HG03442 (cell line): ENCODE results near the gene CACNA2D3.

Experiments used
- ATAC-seq: cut with Tn5 transposase; IDR thresholded peaks from one replicate; pipeline ENCODE4 v1.9.1; 2021; ENCODE audit warnings: mild to moderate bottlenecking, moderate library complexity; ENCODE audit not compliant: unreplicated experiment

Gene CACNA2D3

DNA sequence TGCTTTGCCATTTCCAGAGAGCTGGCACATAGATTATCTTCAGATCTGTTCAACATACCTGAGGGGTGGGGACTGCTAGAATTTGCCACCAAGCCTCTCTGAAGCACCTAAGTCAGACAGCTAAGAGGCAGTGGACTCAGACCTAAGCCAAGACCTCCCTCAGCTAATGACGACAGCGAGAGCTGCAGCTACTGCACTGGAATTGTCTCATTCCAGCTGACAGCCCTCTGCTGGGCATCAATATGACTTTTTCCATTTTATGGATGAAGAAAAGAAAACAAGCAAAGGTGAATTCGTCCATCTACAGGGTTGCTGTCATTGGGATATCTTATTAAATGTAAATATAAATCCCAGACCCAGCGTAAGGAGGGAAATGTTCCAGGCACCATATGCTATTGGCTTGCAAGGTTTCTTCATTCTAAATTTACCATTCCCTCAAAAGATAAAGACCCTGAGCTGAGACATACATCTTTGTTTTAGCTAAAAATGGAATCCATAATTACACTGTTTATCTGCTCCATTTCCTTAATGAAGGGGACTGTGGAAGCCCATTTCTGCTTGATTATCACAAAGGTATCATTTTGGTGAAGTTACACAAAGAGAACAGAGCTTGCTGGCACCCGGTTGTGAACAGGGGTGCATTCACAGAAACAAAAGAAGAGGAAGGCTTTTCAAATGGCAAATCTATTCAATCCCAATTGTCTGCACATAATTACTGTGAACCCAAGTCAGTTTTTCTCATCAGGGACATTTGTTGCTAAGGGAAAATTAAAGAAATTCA, 891.0 kb downstream of the CACNA2D3 start:
- no peak for ATAC-seq

DNA sequence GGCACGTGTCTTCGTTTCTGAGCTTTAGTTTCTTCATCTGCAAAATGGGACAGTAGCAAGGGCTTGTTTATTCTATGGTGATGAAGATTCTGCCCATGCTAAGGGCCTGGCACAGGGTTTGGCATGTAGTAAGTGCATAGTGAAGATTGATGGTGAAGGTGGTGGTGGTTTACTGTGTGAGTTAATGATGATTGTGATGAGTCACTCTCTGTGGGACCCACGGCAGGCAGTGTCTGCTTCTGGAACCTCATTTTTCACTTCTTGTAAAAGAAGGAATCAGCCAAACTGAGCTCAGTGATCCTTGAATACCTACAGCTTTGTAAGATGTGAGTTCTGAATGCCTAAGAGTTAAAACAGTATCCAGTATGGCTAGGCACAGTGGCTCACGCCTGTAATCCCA, 891.7 kb downstream of the CACNA2D3 start:
- ATAC-seq, result no peak

- no peak for ATAC-seq
Measured at GRCh38 chr3:55014906-55015305, 892.6 kb downstream of the CACNA2D3 start.

GRCh38 chr3:55017876-55018275, 895.5 kb downstream of the CACNA2D3 start:
- ATAC-seq, result no peak

DNA sequence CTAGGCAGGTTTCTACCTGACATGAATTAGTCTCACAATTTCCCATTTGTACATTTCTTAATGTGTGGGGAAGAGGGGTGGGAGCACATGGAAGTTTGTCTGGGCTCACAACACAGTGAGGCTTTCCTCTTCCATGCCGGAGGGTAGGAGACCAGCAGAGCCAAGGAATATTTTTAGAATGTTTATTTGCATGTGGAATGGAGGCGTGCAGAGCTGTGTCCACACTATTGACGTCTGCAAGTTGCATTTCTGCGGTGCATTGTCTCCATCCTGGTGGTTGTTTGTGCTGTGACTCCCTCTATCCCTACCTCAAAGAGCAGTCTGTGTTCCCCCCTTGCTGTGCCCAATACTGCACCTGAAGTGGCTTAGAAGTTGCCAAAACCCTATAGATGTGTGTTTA, 908.6 kb downstream of the CACNA2D3 start:
- no peak for ATAC-seq

DNA sequence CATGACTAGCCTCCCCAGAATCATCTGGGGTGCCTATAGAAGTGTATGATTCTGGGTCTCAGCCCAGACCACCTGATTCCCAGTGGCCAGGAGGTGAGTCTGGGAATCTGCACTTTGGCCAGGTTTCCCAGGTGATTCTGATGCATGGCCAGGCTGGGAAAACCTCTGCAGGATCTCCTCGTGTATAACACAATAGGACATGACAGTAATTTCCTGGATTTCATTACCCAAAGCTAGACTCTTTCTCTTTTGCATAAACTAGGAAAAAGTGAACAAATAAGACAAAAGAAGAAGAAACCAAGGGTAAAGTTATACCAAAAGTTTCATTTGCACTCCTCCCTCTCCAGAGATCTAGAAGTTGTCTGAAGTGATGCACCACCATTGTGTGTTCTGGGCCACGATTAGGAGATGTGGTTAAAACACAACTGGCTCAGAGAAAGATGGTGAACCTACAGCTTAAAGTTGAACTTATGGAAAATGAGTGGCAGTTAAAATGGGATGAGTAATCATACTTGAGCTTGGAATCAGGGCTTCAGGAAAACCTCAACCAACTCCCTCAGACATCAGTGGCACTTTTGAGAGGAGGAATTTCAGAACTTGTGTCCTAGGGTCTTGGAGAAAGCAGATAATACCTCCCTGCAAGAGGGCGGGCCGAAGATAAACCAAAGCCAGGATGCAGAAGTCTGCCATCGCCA, 914.7 kb downstream of the CACNA2D3 start:
- ATAC-seq, result no peak

DNA sequence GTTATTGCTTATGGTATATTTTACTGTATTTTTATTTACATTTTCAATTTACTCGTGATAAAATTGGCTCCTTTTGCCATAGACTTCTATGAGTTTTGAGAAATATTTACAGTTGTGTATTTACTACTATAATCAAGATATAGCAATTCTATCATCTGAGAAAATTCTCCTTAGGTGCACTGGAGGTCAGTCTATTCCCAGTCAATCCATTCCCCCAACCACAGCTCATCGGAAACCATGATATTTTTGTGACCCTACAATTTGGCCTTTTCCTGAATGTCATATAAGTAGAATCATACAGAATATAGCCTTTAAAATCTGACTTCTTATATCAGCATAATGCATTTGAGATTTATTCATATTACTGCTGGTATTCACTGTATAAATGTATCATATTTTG, 920.2 kb downstream of the CACNA2D3 start:
- ATAC-seq, result no peak

- ATAC-seq, result no peak
Measured at GRCh38 chr3:55044486-55044885, 922.1 kb downstream of the CACNA2D3 start.

DNA sequence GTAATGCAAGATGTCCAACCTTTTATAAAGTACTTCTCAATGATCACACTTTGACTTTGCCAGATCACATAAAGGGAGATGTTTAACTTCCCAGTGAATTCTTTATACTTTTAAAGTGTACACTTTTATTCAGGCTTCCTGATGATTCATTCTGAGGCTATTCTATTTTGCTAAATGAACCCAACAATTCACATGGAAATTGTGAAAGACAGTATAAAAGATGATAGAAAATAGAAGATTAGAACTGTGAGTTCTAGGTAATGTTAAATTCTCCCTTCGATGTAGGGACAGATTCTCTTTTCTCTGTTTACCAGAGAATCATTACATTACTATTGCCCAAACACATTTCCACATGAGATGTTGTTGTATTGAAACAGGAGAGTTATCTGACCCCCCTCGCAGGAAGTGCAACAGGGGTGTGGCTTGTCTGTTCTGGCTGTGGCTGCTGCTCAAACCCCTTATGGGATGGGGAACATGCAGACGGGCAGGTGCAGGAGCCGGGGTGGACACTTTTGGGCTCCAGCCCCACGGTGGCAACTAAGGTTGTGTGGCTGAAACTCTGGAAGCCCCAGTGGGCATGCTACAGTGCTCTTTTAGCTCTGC, 936.8 kb downstream of the CACNA2D3 start:
- no peak for ATAC-seq

DNA sequence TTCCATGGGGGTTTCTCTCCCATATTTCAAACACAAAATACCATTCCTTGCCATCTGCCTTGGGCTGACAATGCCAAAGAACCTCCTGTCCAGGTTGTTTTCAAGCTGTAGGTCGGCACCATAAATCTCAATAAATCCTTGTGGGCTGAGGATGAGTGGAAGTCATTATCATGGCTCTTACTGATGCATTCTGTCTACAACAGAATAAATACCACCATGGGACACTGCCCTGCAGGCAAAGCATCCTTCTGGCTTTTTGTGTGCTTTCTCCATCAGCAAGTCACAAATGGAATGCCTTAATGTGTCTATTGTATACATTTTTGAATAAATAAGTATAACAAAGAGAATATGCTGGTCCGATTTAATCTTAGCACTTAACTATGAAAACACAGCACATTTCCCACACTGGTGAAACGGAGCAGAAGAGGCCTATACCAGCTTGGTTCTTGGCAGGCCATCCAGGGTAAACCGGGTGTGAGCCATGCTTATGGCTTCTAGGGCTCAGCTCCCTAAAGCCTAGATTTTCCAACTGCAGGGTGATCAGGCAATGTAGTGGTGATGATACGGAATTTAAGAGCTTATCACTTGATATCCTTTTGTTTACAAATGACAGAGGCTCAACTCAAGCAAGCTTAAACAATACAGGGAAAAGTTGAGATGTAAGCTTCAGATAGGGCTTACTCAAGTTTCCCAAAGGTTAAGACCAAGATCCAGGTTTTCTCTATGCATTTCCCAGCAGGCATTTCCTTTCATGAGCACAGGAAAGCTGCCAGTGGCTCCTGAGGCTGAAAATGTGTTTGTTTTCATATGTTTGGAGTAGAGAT, 938.8 kb downstream of the CACNA2D3 start:
- no peak for ATAC-seq

DNA sequence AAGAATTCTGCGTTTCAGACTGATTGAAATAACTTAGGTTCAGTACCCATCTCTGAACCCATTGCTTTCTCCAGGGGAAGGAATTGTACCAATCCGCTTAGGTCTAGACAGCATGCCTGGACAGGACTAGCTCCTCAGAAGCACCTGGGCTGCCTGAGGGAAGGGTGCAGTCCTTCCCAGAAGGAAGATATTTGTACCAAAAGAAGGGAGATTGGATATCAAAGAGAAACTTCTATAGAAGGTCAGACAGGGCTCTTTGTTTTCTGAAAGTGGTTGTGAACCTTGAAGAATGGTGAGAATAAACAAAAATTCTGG, 939.3 kb downstream of the CACNA2D3 start:
- ATAC-seq, result no peak

DNA sequence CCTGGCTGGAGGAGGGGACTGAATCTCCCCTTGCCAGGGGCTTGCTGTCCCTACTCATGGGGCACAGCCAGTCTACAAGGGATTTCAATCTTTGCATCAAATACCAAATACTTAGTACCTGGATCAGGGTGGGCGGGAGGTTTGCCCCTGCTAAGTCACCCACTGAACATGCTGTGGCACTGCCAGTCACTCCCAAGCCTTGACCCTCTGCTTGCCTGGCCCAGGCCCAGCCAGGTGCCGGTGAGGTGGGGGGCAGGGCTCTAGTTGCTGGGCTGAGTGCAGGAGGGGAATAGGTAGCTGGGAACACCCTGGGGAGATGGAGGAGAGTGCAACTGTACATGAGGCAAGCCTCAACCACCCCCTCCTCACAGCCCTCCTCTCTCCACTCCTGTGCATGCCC, 941.8 kb downstream of the CACNA2D3 start:
- no peak for ATAC-seq

GRCh38 chr3:55065331-55065730, 943.0 kb downstream of the CACNA2D3 start:
- no peak for ATAC-seq

DNA sequence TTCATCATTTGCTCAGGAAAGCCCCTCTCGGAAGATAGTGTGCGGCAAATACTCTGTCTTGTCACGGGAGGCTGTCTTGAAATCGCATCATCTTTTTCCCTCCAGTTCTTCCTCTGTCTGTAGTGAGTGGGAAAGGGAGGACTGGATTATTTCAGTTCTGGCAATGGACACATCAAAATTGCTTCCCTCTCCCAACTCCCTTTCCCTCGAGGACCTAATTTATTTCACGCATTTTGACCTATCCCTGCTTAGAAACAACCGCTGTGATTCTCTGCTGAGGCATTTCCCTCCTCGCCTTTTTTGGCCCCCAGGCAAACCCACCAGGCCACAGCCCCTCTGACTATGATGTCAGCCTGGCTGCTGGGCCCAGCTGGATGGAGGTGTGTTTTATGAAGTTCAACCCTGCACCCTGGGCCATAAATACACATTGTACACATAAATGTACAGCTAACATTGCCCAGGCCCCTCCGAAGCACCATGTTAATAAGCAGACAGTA, 944.2 kb downstream of the CACNA2D3 start:
- no peak for ATAC-seq

GRCh38 chr3:55069950-55070349, 947.6 kb downstream of the CACNA2D3 start:
- ATAC-seq, result no peak

DNA sequence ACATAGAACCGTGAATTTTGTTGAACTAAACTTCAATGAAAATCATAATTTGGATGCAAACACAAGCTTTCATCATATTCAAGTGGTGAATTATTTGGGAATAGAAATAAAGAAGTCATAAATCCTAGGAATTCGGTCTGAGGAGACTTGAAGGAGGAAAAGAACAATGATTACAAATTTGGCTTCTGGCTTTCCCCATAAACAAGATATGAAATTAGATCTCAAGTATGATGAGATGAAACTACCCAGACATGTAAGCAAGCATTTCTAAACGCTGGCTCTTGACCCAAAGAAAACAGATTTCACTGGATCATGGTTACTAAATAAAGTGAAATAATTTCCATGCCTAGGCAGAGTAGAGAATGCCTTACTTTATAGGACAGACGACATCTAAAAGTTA, 952.4 kb downstream of the CACNA2D3 start:
- ATAC-seq, result no peak

GRCh38 chr3:55075846-55076245, 953.5 kb downstream of the CACNA2D3 start:
- ATAC-seq, result no peak

GRCh38 chr3:55077726-55078125, 955.4 kb downstream of the CACNA2D3 start:
- no peak for ATAC-seq

DNA sequence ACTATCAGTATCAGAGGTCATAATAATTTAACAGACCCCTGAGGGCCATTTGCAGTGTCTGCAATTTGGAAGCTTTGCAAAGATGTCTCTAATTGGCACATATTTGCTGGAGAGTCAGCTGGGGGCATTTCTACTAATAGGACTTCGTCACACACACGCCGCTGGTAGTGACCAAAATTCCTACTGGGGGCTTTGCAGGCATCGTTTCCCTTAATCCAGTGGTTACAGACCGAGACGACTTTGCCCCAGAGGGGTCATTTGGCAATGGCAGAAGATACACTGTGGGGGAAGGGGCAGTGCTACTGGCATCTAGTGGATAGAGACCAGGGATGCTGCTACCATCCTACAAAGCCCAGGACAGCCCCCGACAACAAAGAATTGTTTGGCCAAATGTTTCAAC, 956.5 kb downstream of the CACNA2D3 start:
- no peak for ATAC-seq

GRCh38 chr3:55085231-55085630, 962.9 kb downstream of the CACNA2D3 start:
- no peak for ATAC-seq

GRCh38 chr3:55089211-55089610, 966.9 kb downstream of the CACNA2D3 start:
- no peak for ATAC-seq
